K562 (cell line): ENCODE measurements around the gene SVOP. TPM values are rescaled to one million over a fixed set of nuclear protein-coding genes. Genes with fewer than 3 reads are reported as not detected.

Source experiments
- ATAC-seq: fragments of 200-7000 bp; cut with Tn5 transposase; 3 replicates; pipeline ENCODE4 v1.9.1; 2020; ENCODE audit warnings: moderate library complexity
- BruUV-seq: library from RNA; stranded (reverse); fragments of 400-500 nt; replicated peaks from 2 replicates; lab custom pipeline; 2021; lab: Mats Ljungman, UMichigan
- CTCF ChIA-PET: fragments of 300-600 bp; formaldehyde crosslinking; extraction: SDS; loops from one replicate; lab custom pipeline; 2021; ENCODE audit warnings: low intra/inter-chr PET ratio; lab: Yijun Ruan, JAX
- POLR2A ChIA-PET: fragments of 300-600, 350-650 bp; sonication (Branson Sonifier 250); formaldehyde crosslinking; extraction: SDS; loops from one replicate; lab custom pipeline; 2021; ENCODE audit warnings: antibody characterized with exemption, inconsistent platforms; lab: Yijun Ruan, JAX
- DNase-seq, 4 experiments: peaks; one replicate each; pipeline versions ENCODE4 v3.0.0 to v3.0.0-alpha.2; 2011 to 2018; ENCODE audit warnings: low spot score in 3 of 4, mixed read lengths in 3 of 4; ENCODE audit errors: extremely low read depth in 1 of 4
- FAIRE-seq: peaks from 2 replicates; lab custom pipeline; 2011; peaks lifted over from hg19 to GRCh38; lab: Jason Lieb, UNC
- H2AFZ ChIP-seq: 2 replicates; pipeline ENCODE4 v1.6.0; 2011; ENCODE audit warnings: low read depth, low read length, control low read depth, inconsistent platforms
- H3K27ac ChIP-seq: fragments of 200-600 bp; 3 replicates; pipeline ENCODE4 v1.8.0; 2011; ENCODE audit warnings: low read depth, mild to moderate bottlenecking, control low read depth, inconsistent platforms, low read length, moderate library complexity, mixed read lengths; ENCODE audit errors: extremely low read depth
- H3K27me3 ChIP-seq, 2 experiments: fragments of 300-600 bp in 1 of 2; 2 replicates in 1 of 2; 3 replicates in 1 of 2; pipeline versions ENCODE4 v1.6.0 to v1.8.0; 2011; ENCODE audit warnings: inconsistent platforms in 2 of 2, low read length in 2 of 2, mild to moderate bottlenecking in 1 of 2, mixed read lengths in 1 of 2, moderate library complexity in 1 of 2; ENCODE audit not compliant: control insufficient read depth in 2 of 2, insufficient read depth in 2 of 2
- H3K36me3 ChIP-seq: fragments of 300-600 bp; 3 replicates; pipeline ENCODE4 v1.8.0; 2011; ENCODE audit warnings: mild to moderate bottlenecking, low read length, inconsistent platforms; ENCODE audit not compliant: control insufficient read depth, insufficient read depth
- H3K4me1 ChIP-seq, 2 experiments: fragments of 200-600 bp in 1 of 2; replicated peaks in 1 of 2; 2 replicates in 1 of 2; 3 replicates in 1 of 2; pipeline versions ENCODE4 v1.5.1 to v1.8.0; 2011; ENCODE audit warnings: inconsistent platforms in 2 of 2, low read length in 2 of 2, mild to moderate bottlenecking in 1 of 2, mixed read lengths in 1 of 2, moderate library complexity in 1 of 2; ENCODE audit not compliant: control insufficient read depth in 2 of 2, insufficient read depth in 2 of 2
- H3K4me2 ChIP-seq: 2 replicates; pipeline ENCODE4 v1.6.1; 2011; ENCODE audit warnings: low read length, control low read depth, inconsistent platforms, mixed read lengths; ENCODE audit not compliant: insufficient read depth
- H3K4me3 ChIP-seq: fragments of 200-600 bp; sonication (generic), shearing (Covaris generic); 2 replicates; pipeline ENCODE4 v1.5.1; 2016; ENCODE audit warnings: control low read depth, inconsistent platforms
- H3K79me2 ChIP-seq: fragments of 200-600 bp; 3 replicates; pipeline ENCODE4 v1.8.0; 2011; ENCODE audit warnings: low read length, inconsistent platforms; ENCODE audit not compliant: control insufficient read depth, insufficient read depth
- H3K9ac ChIP-seq, 2 experiments: 2 replicates each; pipeline versions ENCODE4 v1.6.0 to v1.6.1; 2011; ENCODE audit warnings: low read depth in 2 of 2, low read length in 2 of 2, control low read depth in 1 of 2, inconsistent platforms in 1 of 2, mild to moderate bottlenecking in 1 of 2, mixed read lengths in 1 of 2; ENCODE audit not compliant: insufficient read depth in 1 of 2
- H3K9me1 ChIP-seq: one replicate; pipeline ENCODE4 v1.6.0; 2011; ENCODE audit warnings: inconsistent platforms, mild to moderate bottlenecking, low read length, moderate library complexity; ENCODE audit not compliant: control insufficient read depth, insufficient read depth
- H3K9me3 ChIP-seq: replicated peaks from 2 replicates; pipeline ENCODE4 v1.5.1; 2011; ENCODE audit warnings: low read depth, low read length, inconsistent platforms; ENCODE audit not compliant: control insufficient read depth, insufficient read depth
- H4K20me1 ChIP-seq: replicated peaks from 2 replicates; pipeline ENCODE4 v1.6.1; 2011; ENCODE audit warnings: low read length, inconsistent platforms, mixed read lengths; ENCODE audit not compliant: control insufficient read depth, insufficient read depth
- POLR2G ChIP-seq: fragments of 200-400 bp; formaldehyde crosslinking; IDR thresholded peaks from 2 replicates; pipeline ENCODE4 v1.6.1; 2017; ENCODE audit warnings: low read depth, mild to moderate bottlenecking, antibody characterized with exemption, low read length, moderate library complexity
- STAG1 ChIP-seq: sonication (generic); formaldehyde crosslinking; IDR thresholded peaks from 2 replicates; pipeline ENCODE4 v1.5.0; 2020; ENCODE audit warnings: missing genetic modification reagents, borderline replicate concordance
- TSC22D4 ChIP-seq: fragments of 450-650 bp; IDR thresholded peaks from 2 replicates; pipeline ENCODE4 v1.6.1; 2016; ENCODE audit warnings: missing genetic modification characterization, missing biosample characterization, control low read depth
- U2AF1 ChIP-seq: fragments of 200-400 bp; formaldehyde crosslinking; optimal IDR thresholded peaks from 2 replicates; pipeline ENCODE3; 2017; ENCODE audit warnings: mild to moderate bottlenecking, low read depth, low read length, moderate library complexity
- YBX1 ChIP-seq: fragments of 450-650 bp; IDR thresholded peaks from 2 replicates; pipeline ENCODE4 v1.7.1; 2016; ENCODE audit warnings: mild to moderate bottlenecking
- ZNF668 ChIP-seq: fragments of 250-450 bp; sonication (Bioruptor Pico); IDR thresholded peaks from 2 replicates; pipeline ENCODE4 v1.8.0; 2022; ENCODE audit warnings: mild to moderate bottlenecking, inconsistent platforms
- WGBS: fragments of 100-300 bp; shearing (Covaris generic); methylation state at CpG from one replicate; pipeline ENCODE4 v1.1.6; 2016; ENCODE audit warnings: low coverage, mixed read lengths; ENCODE audit not compliant: insufficient coverage; ENCODE audit errors: missing lambda C conversion rate; 5-methylcytosine and 5-hydroxymethylcytosine counted together
- in situ Hi-C: fragments of 300-500 bp; cut with MboI; formaldehyde crosslinking; loops from 4 replicates; pipeline ENCODE4 v1.15.0; 2018; ENCODE audit warnings: inconsistent platforms, mixed read lengths
- intact Hi-C: fragments of 100-400 bp; cut with micrococcal nuclease; formaldehyde crosslinking; loops from 2 replicates; pipeline ENCODE4 v1.14.2; 2022
- polyA plus RNA-seq, 8 experiments: library from polyadenylated mRNA; depleted of rRNA in 4 of 8; stranded (reverse) in 5 of 8; unstranded in 3 of 8; fragments of >200 nt; fragmentation: Nextera tagmentation in 2 of 8; fragmentation: Illumina TruSeq in 1 of 8; extraction: Ambion mirVana in 2 of 8; extraction: Trizol in 1 of 8; gene quantifications; 2 replicates each; pipeline versions ENCODE4 v1.2.1 to v1.2.3, GENCODE V29; 2011 to 2014; ENCODE audit warnings: inconsistent platforms in 1 of 8, missing spikeins in 1 of 8
- total RNA-seq, 7 experiments: library from RNA; depleted of rRNA in 6 of 7; stranded (reverse); fragments of >200 nt in 6 of 7; fragmentation: Illumina TruSeq in 2 of 7; extraction: Trizol in 2 of 7; gene quantifications; 2 replicates each; pipeline versions ENCODE4 v1.2.1 to v1.2.3, GENCODE V29; 2011 to 2021; ENCODE audit warnings: low replicate concordance in 1 of 7
- TF ChIP-seq, protein P1 (sequence below): fragments of 450-650 bp; IDR thresholded peaks from 2 replicates; pipeline ENCODE4 v1.6.1; 2016

The SVOP gene
- total and polyA plus RNA-seq, 9 of the 15 experiments (the other 6 are each of a cell fraction or from before 2014, with no cell fraction given), result 0.01 to 0.09 (median 0.06) TPM; not detected in 1

DNA sequence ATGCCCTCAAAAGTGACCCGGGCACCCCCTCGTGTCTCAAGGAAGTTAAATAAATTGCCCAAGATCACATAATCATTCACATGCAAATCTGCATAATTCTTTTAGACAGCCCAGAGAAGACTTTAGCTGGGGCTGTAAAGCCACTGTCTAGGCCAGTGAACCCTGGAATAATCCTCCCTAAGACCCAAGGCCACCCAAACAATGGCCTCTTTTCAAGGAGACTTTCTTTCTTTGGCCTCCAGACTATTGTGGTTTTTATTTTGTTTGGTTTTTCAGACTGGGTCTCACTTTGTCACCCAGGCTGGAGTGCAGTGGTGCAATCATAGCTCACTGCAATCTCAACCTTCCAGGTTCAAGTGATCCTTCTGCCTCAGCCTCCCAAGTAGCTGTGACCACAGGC lies 10.6 kb downstream of the SVOP start:
- Histone ChIP-seq H4K20me1 (no peaks in the 10 kb centered on the region), H3K36me3 (no peaks in the 10 kb centered on the region), H3K27ac (no peak overlapping the region), H3K9me3 (no peaks in the 10 kb centered on the region), H3K4me1 (no peaks in the 10 kb centered on the region), H2AFZ (no peak overlapping the region), H3K4me2 (no peak overlapping the region), H3K9me1 (no peaks in the 10 kb centered on the region), H3K9ac (no peak overlapping the region), H3K27me3 (peaks cover 6 to 17% of the 10 kb centered on the region in 2 experiments; a peak in 3 of 5 replicates), H3K79me2 (no peaks in the 10 kb centered on the region), H3K4me3 (no peak overlapping the region)
- POLR2A ChIA-PET, result interaction anchor here (0.6 to 0.8 kb wide), 3 partner anchors 33 to 503 kb away, joined by 3 read pairs; no protein-coding TSS in a partner anchor
- CTCF ChIA-PET, result no interaction called here
- BruUV-seq, result no TSS peak
- TF ChIP-seq ZNF668 (no peak), STAG1 (CRISPR knock-in tag) (no peak), YBX1 (no peak), TSC22D4 (tag) (no peak), POLR2G (no peak), U2AF1 (no peak)
- TF ChIP-seq, protein P1, sequence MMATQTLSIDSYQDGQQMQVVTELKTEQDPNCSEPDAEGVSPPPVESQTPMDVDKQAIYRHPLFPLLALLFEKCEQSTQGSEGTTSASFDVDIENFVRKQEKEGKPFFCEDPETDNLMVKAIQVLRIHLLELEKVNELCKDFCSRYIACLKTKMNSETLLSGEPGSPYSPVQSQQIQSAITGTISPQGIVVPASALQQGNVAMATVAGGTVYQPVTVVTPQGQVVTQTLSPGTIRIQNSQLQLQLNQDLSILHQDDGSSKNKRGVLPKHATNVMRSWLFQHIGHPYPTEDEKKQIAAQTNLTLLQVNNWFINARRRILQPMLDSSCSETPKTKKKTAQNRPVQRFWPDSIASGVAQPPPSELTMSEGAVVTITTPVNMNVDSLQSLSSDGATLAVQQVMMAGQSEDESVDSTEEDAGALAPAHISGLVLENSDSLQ, result no peak
- 0% methylated on average over 2 of the region's 2 CpGs for WGBS
- intact Hi-C loops, result loop anchor here (10.0 kb wide), 1 partner anchor 85 kb away; the partner anchor contains the start of genes ALKBH2 and UNG
- ATAC-seq (no peak), FAIRE-seq (no peak), DNase-seq (no peak)
- in situ Hi-C loops, result no loop called here
